ENCODE data around the gene LHFPL5.

The LHFPL5 gene
- 0 to 0.10 (median 0) reads per million in 9 experiments for total RNA-seq

GRCh38 chr6:35804996-35805736 is at the start of gene LHFPL5:
Gene LHFPL5, plus strand, starts transcription at chr6:35805352. Its CDS starts 319 bp downstream, at chr6:35805671.
- no peak within 1 kb of the TSS for H3K27ac Mint-ChIP-seq
- H3K27me3 Mint-ChIP-seq = peaks cover 29 to 45% of the 10 kb centered on the region in 2 donors
- H3K4me3 Mint-ChIP-seq = no peak within 1 kb of the TSS

GRCh38 chr6:35757456-35758123 is 47.6 kb upstream of the LHFPL5 start:
- no peaks in the 10 kb centered on the region for H3K9me3 Mint-ChIP-seq
- ATAC-seq (replicated peaks) = peak; percentile 33
- peak overlapping the region in 1 of 2 donors; percentile 0 for H3K27ac Mint-ChIP-seq
- H3K4me1 Mint-ChIP-seq (ENCODE audit: low read depth in 2 of 2) = peaks cover 0 to 2% of the 10 kb centered on the region in 2 donors
- H3K36me3 Mint-ChIP-seq (ENCODE audit: insufficient read depth) = no peaks in the 10 kb centered on the region
- peaks cover 48 to 57% of the 10 kb centered on the region in 2 donors for H3K27me3 Mint-ChIP-seq
- no peak overlapping the region for H3K4me3 Mint-ChIP-seq
- DNase-seq = no peak

More at GRCh38 chr6:35804996-35805736, at the start of gene LHFPL5:
- H3K36me3 Mint-ChIP-seq (ENCODE audit: insufficient read depth) = no peaks in the 10 kb centered on the region
- ATAC-seq (replicated peaks) = peak; percentile 66
- DNase-seq = peak; percentile 25 to 32 (median 31)
- no peaks in the 10 kb centered on the region for H3K9me3 Mint-ChIP-seq
- H3K4me1 Mint-ChIP-seq (ENCODE audit: low read depth in 2 of 2) = peaks cover 6 to 7% of the 10 kb centered on the region in 2 donors

GRCh38 chr6:35759426-35759825 is 45.7 kb upstream of the LHFPL5 start:
- H3K4me3 Mint-ChIP-seq = no peak overlapping the region
- no peaks in the 10 kb centered on the region for H3K9me3 Mint-ChIP-seq
- H3K27me3 Mint-ChIP-seq = peaks cover 65 to 75% of the 10 kb centered on the region in 2 donors
- no peak for DNase-seq
- no peak overlapping the region for H3K27ac Mint-ChIP-seq
- peaks cover 3 to 12% of the 10 kb centered on the region in 2 donors for H3K4me1 Mint-ChIP-seq (ENCODE audit: low read depth in 2 of 2)
- ATAC-seq (replicated peaks) = no peak
- no peaks in the 10 kb centered on the region for H3K36me3 Mint-ChIP-seq (ENCODE audit: insufficient read depth)

GRCh38 chr6:35765739-35766138 is 39.4 kb upstream of the LHFPL5 start:
- ATAC-seq (replicated peaks) = no peak
- Mint-ChIP-seq H3K9me3 (no peaks in the 10 kb centered on the region), H3K36me3 (ENCODE audit: insufficient read depth) (no peaks in the 10 kb centered on the region), H3K27me3 (peaks cover 36 to 51% of the 10 kb centered on the region in 2 donors), H3K4me1 (ENCODE audit: low read depth in 2 of 2) (peaks cover 3 to 12% of the 10 kb centered on the region in 2 donors), H3K27ac (no peak overlapping the region), H3K4me3 (no peak overlapping the region)
- DNase-seq = no peak

- H3K9me3 Mint-ChIP-seq = no peaks in the 10 kb centered on the region
These were observed 35.9 kb upstream of the LHFPL5 start for GRCh38 chr6:35769211-35769610.

GRCh38 chr6:35771343-35771627 is 33.9 kb upstream of the LHFPL5 start:
- DNase-seq (no peak), ATAC-seq (replicated peaks) (no peak)
- peaks cover 0 to 2% of the 10 kb centered on the region in 2 donors for H3K4me1 Mint-ChIP-seq (ENCODE audit: low read depth in 2 of 2)
- H3K36me3 Mint-ChIP-seq (ENCODE audit: insufficient read depth) = no peaks in the 10 kb centered on the region
- no peak overlapping the region for H3K27ac Mint-ChIP-seq
- peaks cover 18 to 35% of the 10 kb centered on the region in 2 donors for H3K27me3 Mint-ChIP-seq
- no peak overlapping the region for H3K4me3 Mint-ChIP-seq
- H3K9me3 Mint-ChIP-seq = no peaks in the 10 kb centered on the region

More at GRCh38 chr6:35769211-35769610, 35.9 kb upstream of the LHFPL5 start:
- Mint-ChIP-seq H3K27me3 (peaks cover 19 to 33% of the 10 kb centered on the region in 2 donors), H3K36me3 (ENCODE audit: insufficient read depth) (no peaks in the 10 kb centered on the region), H3K27ac (no peak overlapping the region), H3K4me3 (no peak overlapping the region), H3K4me1 (ENCODE audit: low read depth in 2 of 2) (peaks cover 0 to 4% of the 10 kb centered on the region in 2 donors)
- DNase-seq (no peak), ATAC-seq (replicated peaks) (no peak)

GRCh38 chr6:35774116-35774794 is 30.9 kb upstream of the LHFPL5 start:
- Mint-ChIP-seq H3K27me3 (peaks cover 29 to 60% of the 10 kb centered on the region in 2 donors), H3K36me3 (ENCODE audit: insufficient read depth) (no peaks in the 10 kb centered on the region)
- no peak for ATAC-seq (replicated peaks)

GRCh38 chr6:35775031-35775430 is 30.1 kb upstream of the LHFPL5 start:
- Mint-ChIP-seq H3K27ac (no peak overlapping the region), H3K4me3 (no peak overlapping the region), H3K4me1 (ENCODE audit: low read depth in 2 of 2) (peaks cover 7% of the 10 kb centered on the region in 2 donors), H3K9me3 (no peaks in the 10 kb centered on the region), H3K36me3 (ENCODE audit: insufficient read depth) (no peaks in the 10 kb centered on the region), H3K27me3 (peaks cover 29 to 68% of the 10 kb centered on the region in 2 donors)
- DNase-seq (no peak), ATAC-seq (replicated peaks) (no peak)

More at GRCh38 chr6:35774116-35774794, 30.9 kb upstream of the LHFPL5 start:
- DNase-seq = no peak
- Mint-ChIP-seq H3K9me3 (no peaks in the 10 kb centered on the region), H3K27ac (no peak overlapping the region), H3K4me3 (no peak overlapping the region), H3K4me1 (ENCODE audit: low read depth in 2 of 2) (peaks cover 7% of the 10 kb centered on the region in 2 donors)

- Mint-ChIP-seq H3K4me1 (ENCODE audit: low read depth in 2 of 2) (peaks cover 7% of the 10 kb centered on the region in 2 donors), H3K27ac (no peak within 1 kb of the TSS)
- ATAC-seq (replicated peaks) = peak; percentile 17
These were observed 28.6 kb upstream of the LHFPL5 start, which contains the start of gene CLPSL2 for GRCh38 chr6:35776364-35777215. Gene CLPSL2, plus strand, starts transcription at chr6:35776598. Its CDS starts 21 bp downstream, at chr6:35776619.

GRCh38 chr6:35777356-35778102 is 27.6 kb upstream of the LHFPL5 start:
- H3K4me1 Mint-ChIP-seq (ENCODE audit: low read depth in 2 of 2) = peaks cover 7% of the 10 kb centered on the region in 2 donors
- H3K9me3 Mint-ChIP-seq = no peaks in the 10 kb centered on the region
- H3K27me3 Mint-ChIP-seq = peaks cover 36 to 69% of the 10 kb centered on the region in 2 donors
- ATAC-seq (replicated peaks) (no peak), DNase-seq (no peak)
- peak overlapping the region; percentile 63 to 71 for H3K4me3 Mint-ChIP-seq
- no peaks in the 10 kb centered on the region for H3K36me3 Mint-ChIP-seq (ENCODE audit: insufficient read depth)
- H3K27ac Mint-ChIP-seq = no peak overlapping the region

More at GRCh38 chr6:35776364-35777215, 28.6 kb upstream of the LHFPL5 start, which contains the start of gene CLPSL2:
- DNase-seq = no peak
- Mint-ChIP-seq H3K9me3 (no peaks in the 10 kb centered on the region), H3K36me3 (ENCODE audit: insufficient read depth) (no peaks in the 10 kb centered on the region), H3K4me3 (peak within 1 kb of the TSS; percentile 63 to 71), H3K27me3 (peaks cover 35 to 68% of the 10 kb centered on the region in 2 donors)

GRCh38 chr6:35778437-35778836 is 26.7 kb upstream of the LHFPL5 start:
- no peaks in the 10 kb centered on the region for H3K9me3 Mint-ChIP-seq
- H3K4me1 Mint-ChIP-seq (ENCODE audit: low read depth in 2 of 2) = peaks cover 7% of the 10 kb centered on the region in 2 donors
- H3K27ac Mint-ChIP-seq = no peak overlapping the region
- ATAC-seq (replicated peaks) = no peak
- H3K4me3 Mint-ChIP-seq = no peak overlapping the region
- H3K27me3 Mint-ChIP-seq = peaks cover 43 to 75% of the 10 kb centered on the region in 2 donors
- no peaks in the 10 kb centered on the region for H3K36me3 Mint-ChIP-seq (ENCODE audit: insufficient read depth)
- no peak for DNase-seq

GRCh38 chr6:35780719-35781118 is 24.4 kb upstream of the LHFPL5 start, which contains the start of gene CLPSL1:
Gene CLPSL1, plus strand, starts transcription at chr6:35781019. Its CDS starts 92 bp downstream, at chr6:35781111.
- Mint-ChIP-seq H3K27me3 (peaks cover 54 to 84% of the 10 kb centered on the region in 2 donors), H3K27ac (no peak within 1 kb of the TSS), H3K36me3 (ENCODE audit: insufficient read depth) (no peaks in the 10 kb centered on the region), H3K4me3 (no peak within 1 kb of the TSS), H3K9me3 (no peaks in the 10 kb centered on the region), H3K4me1 (ENCODE audit: low read depth in 2 of 2) (peaks cover 6 to 7% of the 10 kb centered on the region in 2 donors)
- DNase-seq (no peak), ATAC-seq (replicated peaks) (no peak)

Measured in effector memory CD8-positive, alpha-beta T cell (primary cell).